Dendritic cell treated with granulocyte-macrophage colony-stimulating factor and Interleukin-4, amounts not matched to agents 40 ng/mL and 50 ng/mL, for 4 days (primary cell): Measurements from ENCODE around the gene AUTS2.

Source experiments
- H3K27ac Mint-ChIP-seq: one replicate; pipeline ENCODE4 v1.8.0; 2022; ENCODE audit warnings: mild to moderate bottlenecking, mixed read lengths
- H3K27me3 Mint-ChIP-seq: one replicate; pipeline ENCODE4 v1.8.0; 2022; ENCODE audit warnings: mild to moderate bottlenecking, mixed read lengths
- H3K36me3 Mint-ChIP-seq: one replicate; pipeline ENCODE4 v1.8.0; 2022; ENCODE audit warnings: low read depth, mixed read lengths
- H3K4me1 Mint-ChIP-seq: one replicate; pipeline ENCODE4 v1.8.0; 2022; ENCODE audit warnings: low read depth, mixed read lengths
- H3K4me3 Mint-ChIP-seq: one replicate; pipeline ENCODE4 v1.8.0; 2022; ENCODE audit warnings: mild to moderate bottlenecking, moderate library complexity, mixed read lengths
- H3K9me3 Mint-ChIP-seq: one replicate; pipeline ENCODE4 v1.8.0; 2022; ENCODE audit warnings: mixed read lengths
- intact Hi-C: fragments of 100-400 bp; cut with micrococcal nuclease; formaldehyde crosslinking; loops from one replicate; pipeline ENCODE4 v1.15.0; 2022

Gene AUTS2

GRCh38 chr7:70210936-70211310 is 612.6 kb downstream of the AUTS2 start:
- Mint-ChIP-seq H3K27me3 (no peaks in the 10 kb centered on the region), H3K4me1 (peaks cover 6% of the 10 kb centered on the region), H3K4me3 (no peak overlapping the region)

GRCh38 chr7:70212281-70212680 is 614.0 kb downstream of the AUTS2 start:
- Mint-ChIP-seq H3K4me1 (peaks cover 6% of the 10 kb centered on the region), H3K27me3 (no peaks in the 10 kb centered on the region), H3K4me3 (no peak overlapping the region)

More at GRCh38 chr7:70210936-70211310, 612.6 kb downstream of the AUTS2 start:
- intact Hi-C loops = no loop called here
- no peaks in the 10 kb centered on the region for H3K36me3 Mint-ChIP-seq
- no peak overlapping the region for H3K27ac Mint-ChIP-seq
- no peaks in the 10 kb centered on the region for H3K9me3 Mint-ChIP-seq

GRCh38 chr7:70214071-70214470 is 615.8 kb downstream of the AUTS2 start:
- H3K9me3 Mint-ChIP-seq = no peaks in the 10 kb centered on the region
- no peak overlapping the region for H3K4me3 Mint-ChIP-seq
- H3K27ac Mint-ChIP-seq = no peak overlapping the region
- H3K36me3 Mint-ChIP-seq = no peaks in the 10 kb centered on the region
- intact Hi-C loops = no loop called here
- H3K27me3 Mint-ChIP-seq = no peaks in the 10 kb centered on the region
- peaks cover 6% of the 10 kb centered on the region for H3K4me1 Mint-ChIP-seq

More at GRCh38 chr7:70212281-70212680, 614.0 kb downstream of the AUTS2 start:
- Mint-ChIP-seq H3K27ac (no peak overlapping the region), H3K36me3 (no peaks in the 10 kb centered on the region), H3K9me3 (no peaks in the 10 kb centered on the region)
- intact Hi-C loops = no loop called here

GRCh38 chr7:70215491-70215890 is 617.2 kb downstream of the AUTS2 start:
- H3K9me3 Mint-ChIP-seq = no peaks in the 10 kb centered on the region
- no peak overlapping the region for H3K27ac Mint-ChIP-seq
- intact Hi-C loops = no loop called here
- no peak overlapping the region for H3K4me3 Mint-ChIP-seq
- H3K36me3 Mint-ChIP-seq = no peaks in the 10 kb centered on the region
- no peaks in the 10 kb centered on the region for H3K27me3 Mint-ChIP-seq
- H3K4me1 Mint-ChIP-seq = peaks cover 6% of the 10 kb centered on the region

- Mint-ChIP-seq H3K9me3 (no peaks in the 10 kb centered on the region), H3K4me3 (no peak overlapping the region), H3K36me3 (no peaks in the 10 kb centered on the region), H3K27me3 (no peaks in the 10 kb centered on the region), H3K27ac (no peak overlapping the region), H3K4me1 (peaks cover 6% of the 10 kb centered on the region)
- intact Hi-C loops = no loop called here
These were observed 619.3 kb downstream of the AUTS2 start for GRCh38 chr7:70217571-70217970.

GRCh38 chr7:70218006-70218405 is 619.7 kb downstream of the AUTS2 start:
- Mint-ChIP-seq H3K27me3 (no peaks in the 10 kb centered on the region), H3K4me3 (no peak overlapping the region), H3K9me3 (no peaks in the 10 kb centered on the region), H3K4me1 (peaks cover 6% of the 10 kb centered on the region), H3K27ac (no peak overlapping the region), H3K36me3 (no peaks in the 10 kb centered on the region)
- intact Hi-C loops = no loop called here

GRCh38 chr7:70219061-70219460 is 620.8 kb downstream of the AUTS2 start:
- Mint-ChIP-seq H3K4me1 (peaks cover 6% of the 10 kb centered on the region), H3K36me3 (no peaks in the 10 kb centered on the region), H3K9me3 (no peaks in the 10 kb centered on the region), H3K4me3 (no peak overlapping the region), H3K27me3 (no peaks in the 10 kb centered on the region), H3K27ac (no peak overlapping the region)
- intact Hi-C loops = no loop called here

GRCh38 chr7:70229242-70229641 is 631.0 kb downstream of the AUTS2 start:
- intact Hi-C loops = no loop called here
- Mint-ChIP-seq H3K4me1 (no peaks in the 10 kb centered on the region), H3K36me3 (peaks cover 7% of the 10 kb centered on the region), H3K27ac (no peak overlapping the region), H3K27me3 (no peaks in the 10 kb centered on the region), H3K4me3 (no peak overlapping the region), H3K9me3 (peaks cover 38% of the 10 kb centered on the region)

GRCh38 chr7:70230761-70231160 is 632.5 kb downstream of the AUTS2 start:
- Mint-ChIP-seq H3K36me3 (peaks cover 7% of the 10 kb centered on the region), H3K4me1 (no peaks in the 10 kb centered on the region), H3K27me3 (no peaks in the 10 kb centered on the region), H3K4me3 (no peak overlapping the region), H3K9me3 (peaks cover 47% of the 10 kb centered on the region), H3K27ac (no peak overlapping the region)
- intact Hi-C loops = no loop called here

GRCh38 chr7:70233776-70234175 is 635.5 kb downstream of the AUTS2 start:
- Mint-ChIP-seq H3K9me3 (peaks cover 47% of the 10 kb centered on the region), H3K27me3 (no peaks in the 10 kb centered on the region), H3K4me1 (peaks cover 6% of the 10 kb centered on the region), H3K36me3 (peaks cover 7% of the 10 kb centered on the region), H3K27ac (no peak overlapping the region), H3K4me3 (no peak overlapping the region)
- intact Hi-C loops = no loop called here

- Mint-ChIP-seq H3K36me3 (no peaks in the 10 kb centered on the region), H3K27me3 (no peaks in the 10 kb centered on the region), H3K9me3 (peaks cover 14% of the 10 kb centered on the region), H3K4me1 (peaks cover 6% of the 10 kb centered on the region), H3K4me3 (no peak overlapping the region), H3K27ac (no peak overlapping the region)
- intact Hi-C loops = no loop called here
These were observed 639.0 kb downstream of the AUTS2 start for GRCh38 chr7:70237256-70237655.

GRCh38 chr7:70237831-70238575 is 639.7 kb downstream of the AUTS2 start:
- intact Hi-C loops = no loop called here

GRCh38 chr7:70239918-70240317 is 641.6 kb downstream of the AUTS2 start:
- H3K27ac Mint-ChIP-seq = no peak overlapping the region
- no peaks in the 10 kb centered on the region for H3K36me3 Mint-ChIP-seq
- H3K4me1 Mint-ChIP-seq = peaks cover 6% of the 10 kb centered on the region
- H3K9me3 Mint-ChIP-seq = peaks cover 2% of the 10 kb centered on the region
- H3K27me3 Mint-ChIP-seq = no peaks in the 10 kb centered on the region
- intact Hi-C loops = no loop called here
- H3K4me3 Mint-ChIP-seq = no peak overlapping the region

More at GRCh38 chr7:70237831-70238575, 639.7 kb downstream of the AUTS2 start:
- Mint-ChIP-seq H3K4me1 (peaks cover 6% of the 10 kb centered on the region), H3K27me3 (no peaks in the 10 kb centered on the region), H3K4me3 (no peak overlapping the region), H3K27ac (peak overlapping the region; percentile 1), H3K9me3 (peaks cover 10% of the 10 kb centered on the region), H3K36me3 (no peaks in the 10 kb centered on the region)

GRCh38 chr7:70240873-70241272 is 642.6 kb downstream of the AUTS2 start:
- H3K36me3 Mint-ChIP-seq = no peaks in the 10 kb centered on the region
- no peak overlapping the region for H3K27ac Mint-ChIP-seq
- H3K4me1 Mint-ChIP-seq = peaks cover 6% of the 10 kb centered on the region
- no peaks in the 10 kb centered on the region for H3K9me3 Mint-ChIP-seq
- intact Hi-C loops = no loop called here
- no peak overlapping the region for H3K4me3 Mint-ChIP-seq
- no peaks in the 10 kb centered on the region for H3K27me3 Mint-ChIP-seq
